GM23338 (cell line): ENCODE measurements around the gene CCSAP.

ENCODE experiments used
- CREB1 ChIP-seq: fragments of 250-450 bp; sonication (Bioruptor Pico); IDR thresholded peaks from 2 replicates; pipeline ENCODE4 v1.5.0; 2020; ENCODE audit warnings: low read depth, mild to moderate bottlenecking, moderate library complexity
- CTCF ChIP-seq, 2 experiments: fragments of 200-600 bp in 1 of 2; sonication (generic) in 1 of 2; conservative IDR thresholded peaks; 2 replicates each; pipeline versions ENCODE4 v1.5.1 to v1.6.1; 2016 to 2017; ENCODE audit warnings: antibody characterized with exemption in 2 of 2, low read depth in 2 of 2, mild to moderate bottlenecking in 2 of 2, moderate library complexity in 1 of 2
- ETS1 ChIP-seq: IDR thresholded peaks from 2 replicates; pipeline ENCODE4 v1.6.1; 2016; ENCODE audit warnings: antibody characterized with exemption
- EZH2 ChIP-seq: fragments of 200-600 bp; sonication (generic); IDR thresholded peaks from one replicate; pipeline ENCODE4 v1.8.0; 2017; ENCODE audit warnings: antibody characterized with exemption, mild to moderate bottlenecking, low read depth; ENCODE audit not compliant: unreplicated experiment
- EZH2phosphoT487 ChIP-seq: fragments of 200-600 bp; sonication (generic); IDR thresholded peaks from one replicate; pipeline ENCODE4 v1.8.1; 2018; ENCODE audit warnings: antibody characterized with exemption; ENCODE audit not compliant: unreplicated experiment
- JUNB ChIP-seq: IDR thresholded peaks from one replicate; pipeline ENCODE4 v1.6.1; 2016; ENCODE audit warnings: antibody characterized with exemption; ENCODE audit not compliant: unreplicated experiment
- POLR2AphosphoS5 ChIP-seq: IDR thresholded peaks from 2 replicates; pipeline ENCODE4 v1.6.1; 2016; ENCODE audit warnings: antibody characterized with exemption, low read depth
- REST ChIP-seq: IDR thresholded peaks from one replicate; pipeline ENCODE4 v1.6.1; 2018; ENCODE audit warnings: antibody characterized with exemption; ENCODE audit not compliant: unreplicated experiment

GRCh38 chr1:229380536-229381160 is 37.8 kb upstream of the CCSAP start:
- TF ChIP-seq REST: no peak
- TF ChIP-seq CTCF (conservative IDR thresholded peaks at IDR 0.05; ENCODE audit: low read depth in 2 of 2): no peak
- no peak for TF ChIP-seq EZH2phosphoT487
- no peak for TF ChIP-seq POLR2AphosphoS5
- TF ChIP-seq CREB1 (CRISPR knock-in tag): no peak
- no peak for TF ChIP-seq EZH2
- no peak for TF ChIP-seq ETS1
- TF ChIP-seq JUNB: no peak
